Esophagus (tissue), 2 donors: Measurements from ENCODE around the gene C17orf107. TPM values are rescaled to one million over a fixed set of nuclear protein-coding genes. Genes with fewer than 3 reads are reported as not detected.

Source experiments
- H3K27ac ChIP-seq, 2 donors: one replicate each; pipeline ENCODE4 v1.5.1; 2013; ENCODE audit warnings: low read depth in 2 of 2, mild to moderate bottlenecking in 2 of 2, inconsistent platforms in 1 of 2, low read length in 1 of 2, moderate library complexity in 1 of 2
- H3K27me3 ChIP-seq, 2 donors: one replicate each; pipeline ENCODE4 v1.6.1; 2013; ENCODE audit warnings: low read length in 2 of 2, control low read depth in 1 of 2, mild to moderate bottlenecking in 1 of 2; ENCODE audit not compliant: insufficient read depth in 2 of 2, control insufficient read depth in 1 of 2
- H3K36me3 ChIP-seq, 2 donors: one replicate each; pipeline ENCODE4 v1.6.1; 2013; ENCODE audit warnings: low read length in 1 of 2; ENCODE audit not compliant: control insufficient read depth in 2 of 2, insufficient read depth in 2 of 2
- H3K4me1 ChIP-seq, 2 donors: one replicate each; pipeline ENCODE4 v1.6.1; 2013; ENCODE audit warnings: low read length in 1 of 2; ENCODE audit not compliant: control insufficient read depth in 2 of 2, insufficient read depth in 2 of 2
- H3K4me3 ChIP-seq, 2 donors: one replicate each; pipeline ENCODE4 v1.5.1; 2013; ENCODE audit warnings: low read length in 2 of 2, mild to moderate bottlenecking in 2 of 2, low read depth in 1 of 2, moderate library complexity in 1 of 2
- H3K9me3 ChIP-seq, 2 donors: one replicate each; pipeline ENCODE4 v1.6.1; 2013; ENCODE audit warnings: mild to moderate bottlenecking in 2 of 2, low read depth in 1 of 2, low read length in 1 of 2, moderate library complexity in 1 of 2; ENCODE audit not compliant: control insufficient read depth in 2 of 2, insufficient read depth in 1 of 2
- WGBS, 2 donors: extraction: QIAGEN DNeasy Blood & Tissue Kit; methylation state at CpG; one replicate each; pipeline ENCODE4 v1.1.7; 2013; 5-methylcytosine and 5-hydroxymethylcytosine counted together
- polyA plus RNA-seq, 2 donors: library from polyadenylated mRNA; stranded (reverse); fragments of 200-250 nt; gene quantifications; one replicate each; pipeline ENCODE4 v1.2.3, GENCODE V29; 2013
- donor health status: healthy with polysubstance abuse.
- donor health status: Bipolar disorder and iron deficiency.

Gene C17orf107
- polyA plus RNA-seq, 2 donors: 0.58 to 0.71 TPM

DNA sequence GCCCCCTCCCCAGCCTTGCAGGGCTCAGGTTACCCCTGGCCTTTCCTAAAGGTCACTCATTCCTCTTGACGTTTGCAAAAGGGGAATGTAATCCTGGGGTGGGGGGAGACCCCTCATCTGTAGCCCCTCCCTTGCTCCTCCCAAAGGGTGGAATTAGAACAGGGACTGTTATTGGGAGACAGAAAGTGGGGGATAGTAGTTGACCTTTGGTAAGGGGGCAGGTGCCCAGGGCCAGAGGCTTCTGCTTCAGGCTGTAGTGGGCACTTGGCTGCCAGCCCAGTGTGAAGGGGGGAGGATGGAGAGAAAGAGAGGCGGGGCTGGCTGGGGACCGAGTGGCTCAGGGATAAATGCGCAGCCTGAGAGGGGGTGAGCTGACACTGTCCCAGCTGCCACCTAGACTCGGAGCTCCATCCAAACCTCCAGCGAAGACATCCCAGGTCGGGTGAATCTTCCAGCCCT lies 51.4 kb downstream of the C17orf107 start, which contains the start of gene ENO3:
TSS of gene ENO3 (plus strand) at position 374 of the 459 bp plus-strand sequence. CDS start 711 bp downstream, outside the sequence.
- H3K27me3 ChIP-seq: no peaks in the 10 kb centered on the region
- 43 to 56% methylated on average over 7 of the region's 7 CpGs for WGBS, 2 donors
- peak within 1 kb of the TSS; percentile 44 to 77 for H3K4me3 ChIP-seq
- H3K36me3 ChIP-seq: peaks cover 0 to 6% of the 10 kb centered on the region in 2 donors
- peak within 1 kb of the TSS; percentile 97 to 100 for H3K27ac ChIP-seq
- H3K9me3 ChIP-seq: no peaks in the 10 kb centered on the region
- peaks cover 4 to 9% of the 10 kb centered on the region in 2 donors for H3K4me1 ChIP-seq

DNA sequence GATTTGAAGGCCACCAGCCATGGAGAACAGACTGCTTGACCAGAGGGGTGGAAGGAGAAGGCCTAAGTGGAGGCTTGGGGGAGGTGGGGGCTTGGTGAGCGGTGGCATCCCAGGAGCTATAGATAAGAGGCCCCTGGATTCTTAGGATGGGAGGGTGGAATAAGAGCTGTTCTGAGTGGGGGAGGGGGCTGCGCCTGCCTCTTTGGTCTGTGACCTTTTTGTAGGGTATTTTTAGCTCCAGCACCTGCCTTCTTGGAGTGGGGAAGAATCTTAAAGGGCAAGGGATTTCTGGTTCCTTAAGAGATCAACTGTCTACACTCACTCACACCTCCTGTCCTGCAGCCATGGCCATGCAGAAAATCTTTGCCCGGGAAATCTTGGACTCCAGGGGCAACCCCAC lies 52.1 kb downstream of the C17orf107 start:
- Histone ChIP-seq H3K9me3 (no peaks in the 10 kb centered on the region), H3K4me3 (no peak overlapping the region), H3K4me1 (peaks cover 4 to 8% of the 10 kb centered on the region in 2 donors), H3K36me3 (peaks cover 0 to under 1% of the 10 kb centered on the region in 2 donors), H3K27me3 (no peaks in the 10 kb centered on the region), H3K27ac (peak overlapping the region in 1 of 2 donors; percentile 39)
- WGBS, 2 donors: 86% methylated on average over 3 of the region's 3 CpGs

Other genes with a start within 250 kb of the C17orf107 start
- gene PELP1, start 195.4 kb upstream of the C17orf107 start, polyA plus RNA-seq: 10 to 100 TPM; 19.2 to 29.8 TPM
- gene ARRB2, start 188.9 kb upstream of the C17orf107 start, polyA plus RNA-seq: 10 to 100 TPM; 10.6 TPM
- 10 to 100 TPM; 29.8 to 31.1 TPM for gene MED11, start 168.1 kb upstream of the C17orf107 start, polyA plus RNA-seq
- under 1 TPM; 0.82 to 0.96 TPM for gene ZMYND15, start 159.7 kb upstream of the C17orf107 start, polyA plus RNA-seq
- gene CXCL16, start 159.6 kb upstream of the C17orf107 start, polyA plus RNA-seq: 10 to 100 TPM; 10.9 to 20.3 TPM
- gene TM4SF5, start 127.7 kb upstream of the C17orf107 start, polyA plus RNA-seq: under 1 TPM in 1 of 2 donors, not detected in 1; 0.07 TPM
- 1 to 10 TPM; 1.3 to 1.5 TPM for gene VMO1, start 113.2 kb upstream of the C17orf107 start, polyA plus RNA-seq
- under 1 TPM in 1 of 2 donors, not detected in 1; 0.38 TPM for gene GLTPD2, start 110.6 kb upstream of the C17orf107 start, polyA plus RNA-seq
- 100 to 1,000 TPM; 110 to 248 TPM for gene PSMB6, start 103.4 kb upstream of the C17orf107 start, polyA plus RNA-seq
- 10 to 100 TPM; 66.9 to 67.4 TPM for gene PLD2, start 92.4 kb upstream of the C17orf107 start, polyA plus RNA-seq
- 100 to 1,000 TPM in 1 of 2 donors, 10 to 100 TPM in 1; 86.1 to 161 TPM for gene MINK1, start 66.2 kb upstream of the C17orf107 start, polyA plus RNA-seq
- gene CHRNE, start 3.6 kb downstream of the C17orf107 start, polyA plus RNA-seq: under 1 TPM; 0.16 to 0.47 TPM
- gene GP1BA, start 32.7 kb downstream of the C17orf107 start, polyA plus RNA-seq: under 1 TPM; 0.02 to 0.12 TPM
- 10 to 100 TPM; 18.3 to 43.4 TPM for gene SLC25A11, start 40.5 kb downstream of the C17orf107 start, polyA plus RNA-seq
- gene RNF167, start 40.7 kb downstream of the C17orf107 start, polyA plus RNA-seq: 100 to 1,000 TPM in 1 of 2 donors, 10 to 100 TPM in 1; 79.5 to 149 TPM
- 100 to 1,000 TPM; 371 to 761 TPM for gene PFN1, start 49.0 kb downstream of the C17orf107 start, polyA plus RNA-seq
- 10 to 100 TPM in 1 of 2 donors, 1 to 10 TPM in 1; 1.7 to 10.8 TPM for gene ENO3, start 51.6 kb downstream of the C17orf107 start, polyA plus RNA-seq
- 10 to 100 TPM; 48.9 to 56.4 TPM for gene SPAG7, start 68.3 kb downstream of the C17orf107 start, polyA plus RNA-seq
- gene CAMTA2, start 88.1 kb downstream of the C17orf107 start, polyA plus RNA-seq: 10 to 100 TPM; 26.3 to 50.8 TPM
- 1 to 10 TPM in 1 of 2 donors, under 1 TPM in 1; 0.67 to 1.2 TPM for gene INCA1, start 98.0 kb downstream of the C17orf107 start, polyA plus RNA-seq
- 10 to 100 TPM; 64.7 to 71.6 TPM for gene KIF1C, start 98.4 kb downstream of the C17orf107 start, polyA plus RNA-seq
- gene SLC52A1, start 135.9 kb downstream of the C17orf107 start, polyA plus RNA-seq: 1 to 10 TPM in 1 of 2 donors, under 1 TPM in 1; 0.92 to 3.1 TPM
- gene ZFP3, start 178.9 kb downstream of the C17orf107 start, polyA plus RNA-seq: 1 to 10 TPM; 1.5 to 1.8 TPM
- gene ZNF232, start 212.3 kb downstream of the C17orf107 start, polyA plus RNA-seq: 1 to 10 TPM; 4.3 to 5.8 TPM
- gene USP6, start 216.5 kb downstream of the C17orf107 start, polyA plus RNA-seq: under 1 TPM; 0.02 to 0.04 TPM